ENCODE data around the gene B3GLCT.

DNA sequence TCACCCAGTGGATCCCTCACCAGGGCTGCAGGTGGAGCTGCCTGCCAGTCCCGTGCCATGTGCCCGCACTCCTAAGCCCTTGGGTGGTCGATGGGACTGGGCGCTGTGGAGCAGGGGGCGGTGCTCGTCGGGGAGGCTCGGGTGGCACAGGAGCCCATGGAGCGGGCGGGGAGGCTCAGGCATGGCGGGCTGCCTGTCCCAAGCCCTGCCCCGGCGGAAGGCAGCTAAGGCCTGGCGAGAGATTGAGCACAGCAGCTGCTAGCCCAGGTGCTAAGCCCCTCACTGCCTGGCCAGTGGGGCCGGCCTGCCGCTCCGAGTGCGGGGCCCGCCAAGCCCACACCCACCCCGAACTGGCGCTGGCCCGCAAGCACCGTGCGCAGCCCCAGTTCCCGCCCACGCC lies 16.8 kb upstream of the B3GLCT start:
- TF ChIP-seq CTCF (IDR thresholded peaks at IDR 0.05) (no peak), POLR2A (IDR thresholded peaks at IDR 0.05) (no peak), POLR2AphosphoS5 (IDR thresholded peaks at IDR 0.05) (no peak)

Data from breast epithelium (tissue), 3 donors.